ENCODE results near the gene ACVR1B. TPM values are rescaled to one million over a fixed set of nuclear protein-coding genes. Genes with fewer than 3 reads are reported as not detected.

ACVR1B gene
- total and polyA plus RNA-seq, 9 of the 15 experiments (the other 6 are each of a cell fraction or from before 2014, with no cell fraction given) = 0.97 to 15.1 (median 6.8) TPM

DNA sequence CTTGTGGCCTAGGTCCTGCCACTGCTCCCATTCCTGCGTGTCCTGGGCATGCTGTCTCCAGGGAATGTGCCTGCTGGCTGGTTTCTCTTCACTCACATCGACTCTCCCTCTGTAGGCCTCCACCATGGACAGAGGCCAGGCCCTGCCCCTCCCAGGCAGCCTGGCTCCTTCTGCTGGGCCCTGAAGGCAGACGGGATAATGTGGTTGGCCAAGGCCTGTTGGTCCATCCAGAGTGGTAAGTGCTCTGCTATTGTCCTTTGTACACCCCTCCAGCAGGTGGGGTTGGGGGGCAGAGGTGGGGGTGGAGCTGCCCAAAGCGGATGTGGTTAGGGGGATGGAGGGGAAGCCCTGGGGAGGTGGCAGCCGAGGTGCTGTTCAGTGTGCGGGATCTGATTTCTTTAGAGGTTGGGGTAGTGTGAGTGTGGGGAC lies 90.2 kb downstream of the ACVR1B start (continued):
- TF ChIP-seq POLR2H (tag; IDR thresholded peaks at IDR 0.05; ENCODE audit: low read depth) = no peak
- TF ChIP-seq, protein P1, sequence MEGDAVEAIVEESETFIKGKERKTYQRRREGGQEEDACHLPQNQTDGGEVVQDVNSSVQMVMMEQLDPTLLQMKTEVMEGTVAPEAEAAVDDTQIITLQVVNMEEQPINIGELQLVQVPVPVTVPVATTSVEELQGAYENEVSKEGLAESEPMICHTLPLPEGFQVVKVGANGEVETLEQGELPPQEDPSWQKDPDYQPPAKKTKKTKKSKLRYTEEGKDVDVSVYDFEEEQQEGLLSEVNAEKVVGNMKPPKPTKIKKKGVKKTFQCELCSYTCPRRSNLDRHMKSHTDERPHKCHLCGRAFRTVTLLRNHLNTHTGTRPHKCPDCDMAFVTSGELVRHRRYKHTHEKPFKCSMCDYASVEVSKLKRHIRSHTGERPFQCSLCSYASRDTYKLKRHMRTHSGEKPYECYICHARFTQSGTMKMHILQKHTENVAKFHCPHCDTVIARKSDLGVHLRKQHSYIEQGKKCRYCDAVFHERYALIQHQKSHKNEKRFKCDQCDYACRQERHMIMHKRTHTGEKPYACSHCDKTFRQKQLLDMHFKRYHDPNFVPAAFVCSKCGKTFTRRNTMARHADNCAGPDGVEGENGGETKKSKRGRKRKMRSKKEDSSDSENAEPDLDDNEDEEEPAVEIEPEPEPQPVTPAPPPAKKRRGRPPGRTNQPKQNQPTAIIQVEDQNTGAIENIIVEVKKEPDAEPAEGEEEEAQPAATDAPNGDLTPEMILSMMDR (IDR thresholded peaks at IDR 0.05 in 2 of 3, conservative IDR thresholded peaks at IDR 0.05 in 1 of 3; ENCODE audit: insufficient read depth in 2 of 3, low read depth in 1 of 3, low read length in 3 of 3) = peak in 2 of 3 experiments; percentile 26 to 30; a peak in 2 of 6 replicates
- TF ChIP-seq, protein P2, sequence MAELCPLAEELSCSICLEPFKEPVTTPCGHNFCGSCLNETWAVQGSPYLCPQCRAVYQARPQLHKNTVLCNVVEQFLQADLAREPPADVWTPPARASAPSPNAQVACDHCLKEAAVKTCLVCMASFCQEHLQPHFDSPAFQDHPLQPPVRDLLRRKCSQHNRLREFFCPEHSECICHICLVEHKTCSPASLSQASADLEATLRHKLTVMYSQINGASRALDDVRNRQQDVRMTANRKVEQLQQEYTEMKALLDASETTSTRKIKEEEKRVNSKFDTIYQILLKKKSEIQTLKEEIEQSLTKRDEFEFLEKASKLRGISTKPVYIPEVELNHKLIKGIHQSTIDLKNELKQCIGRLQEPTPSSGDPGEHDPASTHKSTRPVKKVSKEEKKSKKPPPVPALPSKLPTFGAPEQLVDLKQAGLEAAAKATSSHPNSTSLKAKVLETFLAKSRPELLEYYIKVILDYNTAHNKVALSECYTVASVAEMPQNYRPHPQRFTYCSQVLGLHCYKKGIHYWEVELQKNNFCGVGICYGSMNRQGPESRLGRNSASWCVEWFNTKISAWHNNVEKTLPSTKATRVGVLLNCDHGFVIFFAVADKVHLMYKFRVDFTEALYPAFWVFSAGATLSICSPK (IDR thresholded peaks at IDR 0.05; ENCODE audit: borderline replicate concordance) = no peak
- no peak for TF ChIP-seq TAF7 (tag; IDR thresholded peaks at IDR 0.05)
- TF ChIP-seq, protein P3, sequence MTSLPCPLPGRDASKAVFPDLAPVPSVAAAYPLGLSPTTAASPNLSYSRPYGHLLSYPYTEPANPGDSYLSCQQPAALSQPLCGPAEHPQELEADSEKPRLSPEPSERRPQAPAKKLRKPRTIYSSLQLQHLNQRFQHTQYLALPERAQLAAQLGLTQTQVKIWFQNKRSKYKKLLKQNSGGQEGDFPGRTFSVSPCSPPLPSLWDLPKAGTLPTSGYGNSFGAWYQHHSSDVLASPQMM (CRISPR knock-in tag; IDR thresholded peaks at IDR 0.05) = no peak
- TF ChIP-seq, protein P4, sequence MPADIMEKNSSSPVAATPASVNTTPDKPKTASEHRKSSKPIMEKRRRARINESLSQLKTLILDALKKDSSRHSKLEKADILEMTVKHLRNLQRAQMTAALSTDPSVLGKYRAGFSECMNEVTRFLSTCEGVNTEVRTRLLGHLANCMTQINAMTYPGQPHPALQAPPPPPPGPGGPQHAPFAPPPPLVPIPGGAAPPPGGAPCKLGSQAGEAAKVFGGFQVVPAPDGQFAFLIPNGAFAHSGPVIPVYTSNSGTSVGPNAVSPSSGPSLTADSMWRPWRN (IDR thresholded peaks at IDR 0.05; ENCODE audit: low read depth) = no peak
- no peak for TF ChIP-seq MED1 (CRISPR knock-in tag; IDR thresholded peaks at IDR 0.05; ENCODE audit: borderline replicate concordance)
- TF ChIP-seq, protein P5, sequence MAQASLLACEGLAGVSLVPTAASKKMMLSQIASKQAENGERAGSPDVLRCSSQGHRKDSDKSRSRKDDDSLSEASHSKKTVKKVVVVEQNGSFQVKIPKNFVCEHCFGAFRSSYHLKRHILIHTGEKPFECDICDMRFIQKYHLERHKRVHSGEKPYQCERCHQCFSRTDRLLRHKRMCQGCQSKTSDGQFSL (CRISPR knock-in tag; IDR thresholded peaks at IDR 0.05) = peak; percentile 56; the same call in 1 of the 2 replicates
- TF ChIP-seq, protein P5 (tag; IDR thresholded peaks at IDR 0.05) = no peak
- no peak for TF ChIP-seq EP400 (IDR thresholded peaks at IDR 0.05)
- TF ChIP-seq ZBTB7A (IDR thresholded peaks at IDR 0.05; ENCODE audit: borderline replicate concordance, control insufficient read depth, low read depth, low read length) = peak; percentile 17; the same call in 1 of the 2 replicates
- TF ChIP-seq, protein P6, sequence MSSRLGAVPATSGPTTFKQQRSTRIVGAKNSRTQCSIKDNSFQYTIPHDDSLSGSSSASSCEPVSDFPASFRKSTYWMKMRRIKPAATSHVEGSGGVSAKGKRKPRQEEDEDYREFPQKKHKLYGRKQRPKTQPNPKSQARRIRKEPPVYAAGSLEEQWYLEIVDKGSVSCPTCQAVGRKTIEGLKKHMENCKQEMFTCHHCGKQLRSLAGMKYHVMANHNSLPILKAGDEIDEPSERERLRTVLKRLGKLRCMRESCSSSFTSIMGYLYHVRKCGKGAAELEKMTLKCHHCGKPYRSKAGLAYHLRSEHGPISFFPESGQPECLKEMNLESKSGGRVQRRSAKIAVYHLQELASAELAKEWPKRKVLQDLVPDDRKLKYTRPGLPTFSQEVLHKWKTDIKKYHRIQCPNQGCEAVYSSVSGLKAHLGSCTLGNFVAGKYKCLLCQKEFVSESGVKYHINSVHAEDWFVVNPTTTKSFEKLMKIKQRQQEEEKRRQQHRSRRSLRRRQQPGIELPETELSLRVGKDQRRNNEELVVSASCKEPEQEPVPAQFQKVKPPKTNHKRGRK (tag; IDR thresholded peaks at IDR 0.05) = no peak
- no peak for TF ChIP-seq ZNF184 (CRISPR knock-in tag; IDR thresholded peaks at IDR 0.05)
- no peak for TF ChIP-seq ZNF76 (CRISPR knock-in tag; IDR thresholded peaks at IDR 0.05; ENCODE audit: borderline replicate concordance)
- TF ChIP-seq, protein P7, sequence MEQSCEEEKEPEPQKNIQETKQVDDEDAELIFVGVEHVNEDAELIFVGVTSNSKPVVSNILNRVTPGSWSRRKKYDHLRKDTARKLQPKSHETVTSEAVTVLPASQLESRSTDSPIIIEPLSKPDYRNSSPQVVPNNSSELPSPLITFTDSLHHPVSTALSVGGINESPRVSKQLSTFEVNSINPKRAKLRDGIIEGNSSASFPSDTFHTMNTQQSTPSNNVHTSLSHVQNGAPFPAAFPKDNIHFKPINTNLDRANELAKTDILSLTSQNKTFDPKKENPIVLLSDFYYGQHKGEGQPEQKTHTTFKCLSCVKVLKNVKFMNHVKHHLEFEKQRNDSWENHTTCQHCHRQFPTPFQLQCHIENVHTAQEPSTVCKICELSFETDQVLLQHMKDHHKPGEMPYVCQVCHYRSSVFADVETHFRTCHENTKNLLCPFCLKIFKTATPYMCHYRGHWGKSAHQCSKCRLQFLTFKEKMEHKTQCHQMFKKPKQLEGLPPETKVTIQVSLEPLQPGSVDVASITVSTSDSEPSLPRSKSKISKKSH (CRISPR knock-in tag; IDR thresholded peaks at IDR 0.05) = no peak
- TF ChIP-seq HNRNPK (IDR thresholded peaks at IDR 0.05; ENCODE audit: low read depth, low read length, poor library complexity, severe bottlenecking) = no peak
